ENCODE measurements around the gene GDPD4.
"Not testable (repeated sequence)": the region's sequence is repeated elsewhere in the genome, so short reads cannot be mapped to it uniquely, and the experiment has no call there.

The GDPD4 gene

DNA sequence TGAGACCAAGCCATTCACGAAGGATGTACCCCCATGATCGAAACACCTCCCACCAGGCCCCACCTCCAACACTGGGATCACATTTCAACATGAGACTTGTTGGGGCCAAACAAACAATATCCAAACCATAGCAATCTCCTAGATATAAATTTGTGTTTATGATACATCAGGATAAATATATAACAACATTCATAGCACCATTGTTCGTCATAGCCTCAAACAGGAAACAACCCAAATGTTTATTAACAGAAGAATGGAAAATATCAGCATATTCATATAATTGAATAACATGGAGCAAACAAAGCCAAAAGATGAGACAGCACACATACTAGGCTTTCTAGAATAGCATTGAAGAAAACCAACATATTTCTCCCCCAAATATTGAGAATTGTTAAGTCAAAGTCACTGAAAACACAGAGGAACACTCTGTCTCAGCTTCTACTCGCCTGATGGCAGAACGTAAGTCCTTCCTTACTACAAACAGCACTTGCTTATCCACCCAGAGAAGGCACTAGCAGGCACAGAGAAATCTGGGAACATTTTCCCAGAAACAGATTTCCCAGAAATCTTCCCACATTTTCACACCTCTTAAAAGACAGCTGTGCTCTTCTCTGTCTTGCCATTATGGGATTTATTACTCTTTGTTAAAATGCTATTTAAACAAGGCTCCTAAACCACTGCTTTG lies 8.1 kb upstream of the GDPD4 start:
- TF ChIP-seq, protein P1, sequence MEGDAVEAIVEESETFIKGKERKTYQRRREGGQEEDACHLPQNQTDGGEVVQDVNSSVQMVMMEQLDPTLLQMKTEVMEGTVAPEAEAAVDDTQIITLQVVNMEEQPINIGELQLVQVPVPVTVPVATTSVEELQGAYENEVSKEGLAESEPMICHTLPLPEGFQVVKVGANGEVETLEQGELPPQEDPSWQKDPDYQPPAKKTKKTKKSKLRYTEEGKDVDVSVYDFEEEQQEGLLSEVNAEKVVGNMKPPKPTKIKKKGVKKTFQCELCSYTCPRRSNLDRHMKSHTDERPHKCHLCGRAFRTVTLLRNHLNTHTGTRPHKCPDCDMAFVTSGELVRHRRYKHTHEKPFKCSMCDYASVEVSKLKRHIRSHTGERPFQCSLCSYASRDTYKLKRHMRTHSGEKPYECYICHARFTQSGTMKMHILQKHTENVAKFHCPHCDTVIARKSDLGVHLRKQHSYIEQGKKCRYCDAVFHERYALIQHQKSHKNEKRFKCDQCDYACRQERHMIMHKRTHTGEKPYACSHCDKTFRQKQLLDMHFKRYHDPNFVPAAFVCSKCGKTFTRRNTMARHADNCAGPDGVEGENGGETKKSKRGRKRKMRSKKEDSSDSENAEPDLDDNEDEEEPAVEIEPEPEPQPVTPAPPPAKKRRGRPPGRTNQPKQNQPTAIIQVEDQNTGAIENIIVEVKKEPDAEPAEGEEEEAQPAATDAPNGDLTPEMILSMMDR (IDR thresholded peaks at IDR 0.05; ENCODE audit: low read depth, low read length) = no peak
- no peaks in the 10 kb centered on the region for H3K36me3 ChIP-seq
- H3K4me3 ChIP-seq (ENCODE audit: low read depth, low read length) = no peak overlapping the region
- no peak for DNase-seq
- H3K9me3 ChIP-seq (ENCODE audit: severe bottlenecking) = no peaks in the 10 kb centered on the region
- H3K27ac ChIP-seq = no peak overlapping the region
- H3K27me3 ChIP-seq (ENCODE audit: insufficient read depth, low read depth, severe bottlenecking) = no peaks in the 10 kb centered on the region

DNA sequence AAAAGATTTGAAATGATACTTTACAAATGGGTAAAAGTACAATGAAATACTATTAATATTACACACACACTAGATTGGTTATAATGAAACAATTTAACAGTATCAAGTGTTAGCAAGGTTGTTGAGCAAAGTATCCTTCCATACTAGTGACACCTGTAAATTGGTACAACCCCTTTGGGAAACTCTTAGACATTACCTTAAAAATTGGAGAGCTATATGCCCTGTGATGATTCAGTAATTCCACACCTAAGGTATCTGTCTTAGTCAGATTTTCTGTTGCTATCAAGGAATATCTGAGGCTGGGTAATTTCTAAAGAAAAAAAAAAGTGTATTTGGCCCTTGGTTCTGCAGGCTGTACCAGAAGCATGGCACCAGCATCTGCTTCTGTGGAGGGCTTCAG lies 7.4 kb upstream of the GDPD4 start:
- no peaks in the 10 kb centered on the region for H3K9me3 ChIP-seq (ENCODE audit: severe bottlenecking)
- no peak overlapping the region for H3K27ac ChIP-seq
- H3K4me3 ChIP-seq (ENCODE audit: low read depth, low read length) = no peak overlapping the region
- DNase-seq = no peak
- TF ChIP-seq, protein P1 (IDR thresholded peaks at IDR 0.05; ENCODE audit: low read depth, low read length) = no peak
- H3K36me3 ChIP-seq = no peaks in the 10 kb centered on the region
- H3K27me3 ChIP-seq (ENCODE audit: insufficient read depth, low read depth, severe bottlenecking) = no peaks in the 10 kb centered on the region

DNA sequence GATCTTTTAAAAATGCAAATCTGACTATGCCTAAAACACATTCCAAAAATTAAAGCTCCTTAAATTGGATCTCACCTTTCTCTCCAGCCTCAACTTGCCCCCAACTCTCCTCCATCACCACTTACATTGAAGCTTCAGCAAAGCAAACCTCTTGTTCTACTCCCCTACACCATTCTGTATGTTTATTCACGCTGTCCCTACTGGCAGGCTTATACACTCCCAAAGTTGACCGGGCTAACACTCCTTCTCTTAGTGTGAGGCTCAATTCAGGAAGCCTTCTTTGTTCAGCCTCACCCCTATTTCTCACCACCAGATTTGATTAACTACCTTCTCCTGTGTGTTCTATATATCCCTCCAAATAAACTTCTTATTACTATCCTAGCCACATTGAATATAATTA lies 1.8 kb upstream of the GDPD4 start:
- no peaks in the 10 kb centered on the region for H3K27me3 ChIP-seq (ENCODE audit: insufficient read depth, low read depth, severe bottlenecking)
- H3K27ac ChIP-seq = no peak overlapping the region
- no peaks in the 10 kb centered on the region for H3K9me3 ChIP-seq (ENCODE audit: severe bottlenecking)
- no peaks in the 10 kb centered on the region for H3K36me3 ChIP-seq
- no peak overlapping the region for H3K4me3 ChIP-seq (ENCODE audit: low read depth, low read length)
- DNase-seq = no peak
- TF ChIP-seq, protein P1 (IDR thresholded peaks at IDR 0.05; ENCODE audit: low read depth, low read length) = no peak

DNA sequence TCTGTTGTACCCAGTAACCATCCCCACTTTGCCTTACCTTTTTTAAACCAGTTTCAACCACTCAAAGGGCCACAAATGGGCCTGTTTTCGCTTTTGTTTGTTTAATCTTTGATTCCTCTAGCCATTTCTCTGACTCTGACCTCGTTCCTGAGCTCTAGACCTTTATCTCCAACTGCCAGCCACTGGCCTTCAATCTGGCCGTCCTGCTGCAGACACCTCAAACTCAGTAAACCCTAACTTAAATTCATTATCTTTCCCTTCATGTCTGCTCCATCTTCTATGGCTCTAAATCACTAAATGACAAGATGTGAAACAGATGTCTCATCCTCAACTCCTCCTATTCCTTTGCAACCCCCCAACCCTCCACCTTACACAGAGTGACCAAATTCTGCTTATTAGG lies 1.3 kb upstream of the GDPD4 start:
- no peaks in the 10 kb centered on the region for H3K27me3 ChIP-seq (ENCODE audit: insufficient read depth, low read depth, severe bottlenecking)
- no peak overlapping the region for H3K4me3 ChIP-seq (ENCODE audit: low read depth, low read length)
- TF ChIP-seq, protein P1 (IDR thresholded peaks at IDR 0.05; ENCODE audit: low read depth, low read length) = no peak
- H3K36me3 ChIP-seq = no peaks in the 10 kb centered on the region
- H3K27ac ChIP-seq = no peak overlapping the region
- H3K9me3 ChIP-seq (ENCODE audit: severe bottlenecking) = no peaks in the 10 kb centered on the region
- no peak for DNase-seq

DNA sequence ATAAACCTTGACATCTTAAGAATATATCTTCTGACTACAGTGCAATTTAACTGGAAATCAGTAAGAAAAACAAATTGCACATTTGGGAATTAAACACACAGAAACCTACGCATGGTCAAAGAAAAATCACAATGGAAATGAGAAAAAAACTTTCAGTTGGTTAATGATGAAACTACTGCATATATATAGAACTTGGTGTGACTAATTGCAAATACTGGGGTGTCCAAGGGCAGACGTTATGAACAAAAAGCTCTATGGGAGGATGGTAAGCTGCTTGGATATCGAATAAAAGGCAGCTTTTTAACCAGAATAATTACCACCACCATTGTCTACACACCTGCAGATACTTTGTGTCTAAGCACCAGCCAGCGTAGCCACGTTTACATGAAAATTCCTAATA lies 791 bp downstream of the GDPD4 start:
- Histone ChIP-seq H3K9me3 (ENCODE audit: severe bottlenecking) (no peaks in the 10 kb centered on the region), H3K4me3 (ENCODE audit: low read depth, low read length) (no peak overlapping the region), H3K36me3 (no peaks in the 10 kb centered on the region), H3K27ac (no peak overlapping the region), H3K27me3 (ENCODE audit: insufficient read depth, low read depth, severe bottlenecking) (no peaks in the 10 kb centered on the region)
- TF ChIP-seq, protein P1 (IDR thresholded peaks at IDR 0.05; ENCODE audit: low read depth, low read length) = no peak
- DNase-seq = no peak

DNA sequence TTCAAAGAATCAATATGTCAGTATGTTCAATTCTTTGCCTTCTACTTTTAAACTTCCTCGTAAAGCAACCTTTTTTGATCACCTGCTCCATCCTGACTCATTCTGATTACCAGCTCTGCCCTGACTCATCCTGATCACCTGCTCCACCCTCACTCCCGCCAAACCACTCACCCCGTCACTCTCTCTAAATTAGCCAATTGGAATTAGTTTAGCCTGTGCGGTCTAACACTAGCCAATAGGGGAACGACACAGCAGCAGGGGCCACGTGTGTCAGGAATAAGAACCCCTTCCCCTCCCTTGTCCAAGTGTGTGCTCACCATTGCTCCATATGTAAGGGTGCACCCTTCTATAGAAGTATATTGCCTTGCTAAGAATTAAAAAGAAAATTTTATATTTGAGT lies 1.5 kb downstream of the GDPD4 start:
- H3K27me3 ChIP-seq (ENCODE audit: insufficient read depth, low read depth, severe bottlenecking); H3K9me3 ChIP-seq (ENCODE audit: severe bottlenecking); H3K36me3 ChIP-seq; DNase-seq; H3K4me3 ChIP-seq (ENCODE audit: low read depth, low read length); H3K27ac ChIP-seq: not testable (repeated sequence)

All from WERI-Rb-1 (cell line).